Nephron (organoid): ENCODE results near the gene PLSCR5.

ENCODE experiments used
- H3K27ac Mint-ChIP-seq, 3 experiments: 2 replicates each; pipeline ENCODE4 v1.8.0; 2020; ENCODE audit warnings: mixed read lengths in 3 of 3, mild to moderate bottlenecking in 2 of 3, moderate library complexity in 1 of 3
- H3K27me3 Mint-ChIP-seq: 2 replicates; pipeline ENCODE4 v1.8.0; 2021; ENCODE audit warnings: low read depth, mild to moderate bottlenecking, moderate library complexity, mixed read lengths
- H3K36me3 Mint-ChIP-seq: 2 replicates; pipeline ENCODE4 v1.8.0; 2020; ENCODE audit warnings: low read depth, mixed read lengths
- H3K4me1 Mint-ChIP-seq: 2 replicates; pipeline ENCODE4 v1.8.0; 2020; ENCODE audit warnings: mixed read lengths
- H3K4me3 Mint-ChIP-seq, 3 experiments: 2 replicates each; pipeline ENCODE4 v1.8.0; 2020; ENCODE audit warnings: mild to moderate bottlenecking in 3 of 3, mixed read lengths in 3 of 3, moderate library complexity in 2 of 3
- H3K9me3 Mint-ChIP-seq: 2 replicates; pipeline ENCODE4 v1.8.0; 2020; ENCODE audit warnings: mixed read lengths
- TF ChIP-seq, protein P1 (sequence below), 3 experiments: fragments of 200-600 bp; sonication (generic); IDR thresholded peaks; one replicate each; pipeline ENCODE4 v1.5.0; 2021; ENCODE audit warnings: antibody characterized with exemption in 3 of 3; ENCODE audit not compliant: unreplicated experiment in 3 of 3

PLSCR5 gene

DNA sequence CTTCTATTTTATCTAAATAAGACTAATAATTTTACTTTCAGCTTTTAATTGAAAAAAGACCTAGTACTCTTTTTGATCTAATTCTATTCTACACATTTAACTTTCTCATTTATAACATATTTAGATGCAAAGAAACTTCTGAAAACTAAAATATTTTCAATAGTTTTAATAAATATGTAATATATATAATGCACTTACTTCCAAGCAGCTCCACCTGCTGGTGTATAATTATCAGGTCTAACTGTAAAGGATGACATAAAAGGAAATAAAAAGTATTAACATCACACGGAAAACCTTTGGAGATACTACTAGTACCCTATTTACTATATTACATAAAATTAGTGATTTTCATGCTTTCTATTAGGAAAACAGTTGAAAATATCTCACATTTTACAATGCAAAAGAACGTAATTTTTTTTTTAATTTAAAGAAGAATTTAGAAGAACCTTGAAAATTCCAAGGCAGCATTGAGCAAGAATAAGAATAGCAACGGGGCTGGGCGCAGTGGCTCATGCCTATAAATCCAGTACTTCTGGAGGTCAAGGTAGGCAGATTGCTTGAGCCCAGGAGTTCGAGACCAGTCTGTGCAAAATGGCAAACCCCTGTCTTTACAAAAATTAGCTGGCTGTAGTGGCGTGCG is 10.2 kb downstream of the PLSCR5 start:
- Mint-ChIP-seq H3K4me3 (no peak overlapping the region), H3K27ac (no peak overlapping the region), H3K36me3 (no peaks in the 10 kb centered on the region), H3K4me1 (no peaks in the 10 kb centered on the region), H3K9me3 (no peaks in the 10 kb centered on the region), H3K27me3 (no peaks in the 10 kb centered on the region)
- TF ChIP-seq, protein P1, sequence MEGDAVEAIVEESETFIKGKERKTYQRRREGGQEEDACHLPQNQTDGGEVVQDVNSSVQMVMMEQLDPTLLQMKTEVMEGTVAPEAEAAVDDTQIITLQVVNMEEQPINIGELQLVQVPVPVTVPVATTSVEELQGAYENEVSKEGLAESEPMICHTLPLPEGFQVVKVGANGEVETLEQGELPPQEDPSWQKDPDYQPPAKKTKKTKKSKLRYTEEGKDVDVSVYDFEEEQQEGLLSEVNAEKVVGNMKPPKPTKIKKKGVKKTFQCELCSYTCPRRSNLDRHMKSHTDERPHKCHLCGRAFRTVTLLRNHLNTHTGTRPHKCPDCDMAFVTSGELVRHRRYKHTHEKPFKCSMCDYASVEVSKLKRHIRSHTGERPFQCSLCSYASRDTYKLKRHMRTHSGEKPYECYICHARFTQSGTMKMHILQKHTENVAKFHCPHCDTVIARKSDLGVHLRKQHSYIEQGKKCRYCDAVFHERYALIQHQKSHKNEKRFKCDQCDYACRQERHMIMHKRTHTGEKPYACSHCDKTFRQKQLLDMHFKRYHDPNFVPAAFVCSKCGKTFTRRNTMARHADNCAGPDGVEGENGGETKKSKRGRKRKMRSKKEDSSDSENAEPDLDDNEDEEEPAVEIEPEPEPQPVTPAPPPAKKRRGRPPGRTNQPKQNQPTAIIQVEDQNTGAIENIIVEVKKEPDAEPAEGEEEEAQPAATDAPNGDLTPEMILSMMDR (IDR thresholded peaks at IDR 0.05; ENCODE audit: unreplicated experiment in 3 of 3) = peak; percentile 45 to 60 (median 47)

DNA sequence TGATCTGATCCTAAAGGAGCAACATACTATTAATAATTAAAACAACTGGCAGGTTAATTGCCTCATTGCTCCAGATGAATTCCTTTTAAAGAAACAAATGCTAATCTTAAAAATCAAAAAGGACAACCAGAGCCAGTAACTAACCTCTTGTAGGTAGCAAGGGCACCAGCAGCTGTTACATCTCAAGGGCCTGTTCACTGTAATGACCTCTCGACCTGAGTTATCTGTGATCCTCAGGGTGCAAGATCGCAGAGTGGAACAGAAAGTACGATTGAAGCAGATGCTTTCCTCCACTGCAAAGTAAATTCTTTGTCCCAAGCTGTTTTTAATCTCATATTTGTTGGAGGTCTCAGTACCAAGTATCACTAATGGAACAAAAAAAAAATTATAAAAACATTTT is 11.4 kb downstream of the PLSCR5 start:
- H3K27ac Mint-ChIP-seq = no peak overlapping the region
- H3K9me3 Mint-ChIP-seq = no peaks in the 10 kb centered on the region
- no peaks in the 10 kb centered on the region for H3K36me3 Mint-ChIP-seq
- H3K4me3 Mint-ChIP-seq = no peak overlapping the region
- H3K27me3 Mint-ChIP-seq = no peaks in the 10 kb centered on the region
- H3K4me1 Mint-ChIP-seq = no peaks in the 10 kb centered on the region
- TF ChIP-seq, protein P1 (IDR thresholded peaks at IDR 0.05; ENCODE audit: unreplicated experiment in 3 of 3) = no peak

DNA sequence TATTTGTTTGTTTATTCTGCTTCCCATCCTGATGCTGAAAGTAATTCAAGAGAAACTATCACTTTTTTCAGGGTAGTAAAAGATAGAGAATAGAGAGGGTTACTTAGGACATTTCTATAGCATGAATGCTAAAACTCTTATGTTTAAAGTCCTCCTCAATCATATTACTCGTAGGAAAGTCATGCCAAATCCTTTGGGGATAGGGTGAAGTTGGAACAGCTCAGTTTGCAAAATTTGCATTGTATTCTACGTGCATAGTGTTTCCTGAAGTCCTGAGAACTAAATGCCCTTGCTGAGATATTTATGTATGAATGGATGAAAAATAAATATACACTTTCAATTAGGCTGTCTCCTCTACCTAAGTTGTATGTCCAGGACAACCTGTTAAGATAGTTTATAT is 14.6 kb downstream of the PLSCR5 start:
- Mint-ChIP-seq H3K9me3 (no peaks in the 10 kb centered on the region), H3K36me3 (no peaks in the 10 kb centered on the region), H3K4me3 (no peak overlapping the region), H3K27me3 (no peaks in the 10 kb centered on the region), H3K4me1 (no peaks in the 10 kb centered on the region), H3K27ac (no peak overlapping the region)
- TF ChIP-seq, protein P1 (IDR thresholded peaks at IDR 0.05; ENCODE audit: unreplicated experiment in 3 of 3) = no peak

DNA sequence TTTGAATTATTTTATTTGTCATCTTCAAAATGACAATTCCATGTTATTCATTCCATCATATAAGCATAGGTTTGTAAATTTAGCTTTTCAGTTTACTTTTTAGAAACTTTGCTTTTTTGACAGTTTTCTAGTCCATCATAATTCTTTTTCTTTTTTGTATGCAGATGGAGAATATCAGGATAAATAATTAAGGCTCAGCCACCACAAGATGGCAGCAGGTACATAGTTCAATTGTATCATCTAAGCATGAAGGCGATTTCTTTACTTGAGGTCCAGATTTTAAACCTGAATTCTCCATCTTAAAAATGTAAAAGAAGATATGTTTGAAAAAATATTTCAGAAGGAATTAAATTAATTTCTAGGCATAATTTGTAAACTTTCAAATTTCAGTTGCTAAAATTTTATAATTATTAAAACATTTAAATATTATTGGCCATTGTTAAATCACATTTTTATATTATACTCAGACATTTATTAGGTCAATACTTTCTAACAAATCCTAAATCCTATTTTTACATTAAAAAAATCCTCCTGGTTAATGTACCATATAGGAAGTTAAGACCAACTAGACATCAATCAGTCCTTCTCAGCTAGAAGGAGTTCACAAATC is 15.1 kb downstream of the PLSCR5 start:
- Mint-ChIP-seq H3K27me3 (no peaks in the 10 kb centered on the region), H3K36me3 (no peaks in the 10 kb centered on the region), H3K27ac (no peak overlapping the region), H3K9me3 (no peaks in the 10 kb centered on the region), H3K4me3 (no peak overlapping the region), H3K4me1 (no peaks in the 10 kb centered on the region)
- TF ChIP-seq, protein P1 (IDR thresholded peaks at IDR 0.05; ENCODE audit: unreplicated experiment in 3 of 3) = peak; percentile 49 to 75 (median 58)

DNA sequence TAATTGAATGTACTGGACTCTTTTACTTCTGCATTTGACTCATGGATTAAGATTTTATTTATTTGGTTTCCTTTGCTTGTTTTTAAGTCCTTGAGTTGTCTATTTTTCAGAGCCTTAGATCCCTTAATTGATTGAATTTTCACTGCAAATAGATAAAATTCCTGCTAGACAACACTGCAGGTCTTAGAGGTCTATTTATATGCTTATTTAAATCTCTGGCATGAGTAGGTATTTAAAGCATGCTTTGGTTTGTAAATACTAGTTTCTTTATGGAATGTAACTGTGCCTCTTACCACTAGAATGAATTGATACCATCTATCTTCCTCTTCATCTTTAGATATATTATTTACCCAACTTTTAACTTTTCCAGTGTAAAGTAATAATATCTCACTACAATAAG is 20.0 kb downstream of the PLSCR5 start:
- Mint-ChIP-seq H3K4me3 (no peak overlapping the region), H3K27me3 (no peaks in the 10 kb centered on the region), H3K9me3 (peaks cover 5% of the 10 kb centered on the region), H3K36me3 (no peaks in the 10 kb centered on the region), H3K27ac (no peak overlapping the region), H3K4me1 (no peaks in the 10 kb centered on the region)
- TF ChIP-seq, protein P1 (IDR thresholded peaks at IDR 0.05; ENCODE audit: unreplicated experiment in 3 of 3) = no peak

DNA sequence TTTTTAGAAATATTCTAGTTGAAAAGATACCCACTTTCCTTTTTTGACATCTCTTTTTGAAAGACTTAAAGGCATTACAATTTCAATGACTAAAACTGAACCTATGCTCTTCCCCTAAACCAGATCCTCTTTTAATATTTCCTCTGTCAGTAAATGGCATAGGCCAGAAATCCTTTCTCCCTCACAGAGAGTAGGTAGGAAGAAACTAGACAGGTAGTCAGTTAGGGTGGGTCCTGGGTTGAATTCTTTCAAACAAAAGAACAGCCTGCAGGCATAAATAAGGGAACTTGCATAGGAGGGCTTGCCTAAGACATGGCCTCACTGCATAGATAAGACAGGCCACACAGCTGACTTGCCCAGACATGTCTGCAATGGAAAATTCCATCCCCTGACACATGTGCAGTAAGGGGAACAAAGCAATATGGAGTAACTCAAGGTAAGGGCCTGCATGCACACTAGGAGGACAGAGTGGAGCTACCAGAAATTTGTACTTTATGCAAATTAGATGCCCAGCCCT is 23.1 kb downstream of the PLSCR5 start:
- no peaks in the 10 kb centered on the region for H3K27me3 Mint-ChIP-seq
- no peaks in the 10 kb centered on the region for H3K4me1 Mint-ChIP-seq
- H3K27ac Mint-ChIP-seq = no peak overlapping the region
- TF ChIP-seq, protein P1 (IDR thresholded peaks at IDR 0.05; ENCODE audit: unreplicated experiment in 3 of 3) = no peak
- H3K9me3 Mint-ChIP-seq = peaks cover 5% of the 10 kb centered on the region
- no peaks in the 10 kb centered on the region for H3K36me3 Mint-ChIP-seq
- H3K4me3 Mint-ChIP-seq = no peak overlapping the region
